Activated CD4-positive, alpha-beta T cell treated with anti-CD3 and anti-CD28 coated beads, Interleukin-2, amount 10 ng/mL, durations not matched to agents 24 days and 14 days (primary cell): ENCODE data around the gene B4GAT1. TPM values are rescaled to one million over a fixed set of nuclear protein-coding genes. Genes with fewer than 3 reads are reported as not detected.
"Not testable (repeated sequence)": the region's sequence is repeated elsewhere in the genome, so short reads cannot be mapped to it uniquely, and the experiment has no call there.

Source experiments
- DNase-seq: peaks from one replicate; pipeline ENCODE4 v3.0.0; 2022
- H3K27ac Mint-ChIP-seq: one replicate; pipeline ENCODE4 v1.8.0; 2022; ENCODE audit warnings: mild to moderate bottlenecking, mixed read lengths
- H3K27me3 Mint-ChIP-seq: one replicate; pipeline ENCODE4 v1.8.0; 2022; ENCODE audit warnings: mixed read lengths
- H3K36me3 Mint-ChIP-seq: one replicate; pipeline ENCODE4 v1.8.0; 2022; ENCODE audit warnings: low read depth, mild to moderate bottlenecking, mixed read lengths
- H3K4me1 Mint-ChIP-seq: one replicate; pipeline ENCODE4 v1.8.0; 2021; ENCODE audit warnings: mixed read lengths
- H3K4me3 Mint-ChIP-seq: one replicate; pipeline ENCODE4 v1.8.0; 2022; ENCODE audit warnings: mild to moderate bottlenecking, moderate library complexity, mixed read lengths
- H3K9me3 Mint-ChIP-seq: one replicate; pipeline ENCODE4 v1.8.0; 2021; ENCODE audit warnings: mixed read lengths
- intact Hi-C: fragments of 100-400 bp; cut with micrococcal nuclease; formaldehyde crosslinking; loops from one replicate; pipeline ENCODE4 v1.15.1; 2023
- total RNA-seq: library from RNA; stranded (reverse); gene quantifications from 2 replicates; pipeline ENCODE4 v1.2.3, GENCODE V29; 2022

B4GAT1 gene
- total RNA-seq, 1 donor from 2014 or later, result 11.1 TPM

GRCh38 chr11:66316849-66317251, 30.6 kb downstream of the B4GAT1 start, which contains the start of gene CD248:
CD248 (minus strand) TSS chr11:66317044; CDS start chr11:66317027, 17 bp downstream.
- Mint-ChIP-seq H3K36me3 (no peaks in the 10 kb centered on the region), H3K27ac (peak within 1 kb of the TSS; percentile 63), H3K27me3 (peaks cover 3% of the 10 kb centered on the region), H3K4me1 (peaks cover 39% of the 10 kb centered on the region), H3K4me3 (peak within 1 kb of the TSS; percentile 41), H3K9me3 (no peaks in the 10 kb centered on the region)
- intact Hi-C loops, result no loop called here
- no peak for DNase-seq

GRCh38 chr11:66315921-66316811, 31.3 kb downstream of the B4GAT1 start:
- no peaks in the 10 kb centered on the region for H3K36me3 Mint-ChIP-seq
- peaks cover 3% of the 10 kb centered on the region for H3K27me3 Mint-ChIP-seq
- peaks cover 40% of the 10 kb centered on the region for H3K4me1 Mint-ChIP-seq
- H3K27ac Mint-ChIP-seq, result no peak overlapping the region
- intact Hi-C loops, result no loop called here
- no peaks in the 10 kb centered on the region for H3K9me3 Mint-ChIP-seq
- no peak for DNase-seq
- no peak overlapping the region for H3K4me3 Mint-ChIP-seq

GRCh38 chr11:66315498-66315885, 31.9 kb downstream of the B4GAT1 start:
- peaks cover 3% of the 10 kb centered on the region for H3K27me3 Mint-ChIP-seq
- H3K4me3 Mint-ChIP-seq, result peak overlapping the region; percentile 14
- H3K27ac Mint-ChIP-seq, result peak overlapping the region; percentile 53
- intact Hi-C loops, result no loop called here
- peaks cover 40% of the 10 kb centered on the region for H3K4me1 Mint-ChIP-seq
- H3K36me3 Mint-ChIP-seq, result no peaks in the 10 kb centered on the region
- no peaks in the 10 kb centered on the region for H3K9me3 Mint-ChIP-seq
- no peak for DNase-seq

- H3K36me3 Mint-ChIP-seq, result no peaks in the 10 kb centered on the region
Observed at GRCh38 chr11:66314561-66315497, 32.6 kb downstream of the B4GAT1 start.

GRCh38 chr11:66314186-66314501, 33.3 kb downstream of the B4GAT1 start:
- peak overlapping the region; percentile 63 for H3K4me3 Mint-ChIP-seq
- no peak for DNase-seq
- peaks cover 36% of the 10 kb centered on the region for H3K4me1 Mint-ChIP-seq
- H3K27ac Mint-ChIP-seq, result peak overlapping the region; percentile 63
- no peaks in the 10 kb centered on the region for H3K36me3 Mint-ChIP-seq
- H3K9me3 Mint-ChIP-seq, result no peaks in the 10 kb centered on the region
- H3K27me3 Mint-ChIP-seq, result peaks cover 3% of the 10 kb centered on the region
- intact Hi-C loops, result no loop called here

More at GRCh38 chr11:66314561-66315497, 32.6 kb downstream of the B4GAT1 start:
- H3K4me1 Mint-ChIP-seq, result peaks cover 39% of the 10 kb centered on the region
- intact Hi-C loops, result no loop called here
- H3K4me3 Mint-ChIP-seq, result peak overlapping the region; percentile 14
- H3K27ac Mint-ChIP-seq, result peak overlapping the region; percentile 53
- no peak for DNase-seq
- no peaks in the 10 kb centered on the region for H3K9me3 Mint-ChIP-seq
- H3K27me3 Mint-ChIP-seq, result peaks cover 3% of the 10 kb centered on the region

GRCh38 chr11:66313321-66314185, 33.9 kb downstream of the B4GAT1 start:
- DNase-seq, result no peak
- peak overlapping the region; percentile 91 for H3K4me3 Mint-ChIP-seq
- H3K27ac Mint-ChIP-seq, result peak overlapping the region; percentile 97
- H3K4me1 Mint-ChIP-seq, result peaks cover 31% of the 10 kb centered on the region
- peaks cover 3% of the 10 kb centered on the region for H3K27me3 Mint-ChIP-seq
- intact Hi-C loops, result no loop called here
- no peaks in the 10 kb centered on the region for H3K9me3 Mint-ChIP-seq
- H3K36me3 Mint-ChIP-seq, result no peaks in the 10 kb centered on the region

- intact Hi-C loops, result loop anchor here (1.0 kb wide), 4 partner anchors 16 to 77 kb away; partner anchors contain the start of genes BRMS1 and YIF1A
- H3K27ac Mint-ChIP-seq, result peak overlapping the region; percentile 97
- H3K4me1 Mint-ChIP-seq, result peaks cover 24% of the 10 kb centered on the region
- peaks cover 3% of the 10 kb centered on the region for H3K27me3 Mint-ChIP-seq
- no peaks in the 10 kb centered on the region for H3K9me3 Mint-ChIP-seq
- DNase-seq, result peak; percentile 99
- peak overlapping the region; percentile 91 for H3K4me3 Mint-ChIP-seq
- no peaks in the 10 kb centered on the region for H3K36me3 Mint-ChIP-seq
Observed at GRCh38 chr11:66312549-66313320, 34.7 kb downstream of the B4GAT1 start.

GRCh38 chr11:66311965-66312548, 35.4 kb downstream of the B4GAT1 start:
- peak overlapping the region; percentile 97 for H3K27ac Mint-ChIP-seq
- no peaks in the 10 kb centered on the region for H3K36me3 Mint-ChIP-seq
- H3K27me3 Mint-ChIP-seq, result peaks cover 7% of the 10 kb centered on the region
- peak; percentile 99 for DNase-seq
- peak overlapping the region; percentile 91 for H3K4me3 Mint-ChIP-seq
- peaks cover 19% of the 10 kb centered on the region for H3K4me1 Mint-ChIP-seq
- H3K9me3 Mint-ChIP-seq, result no peaks in the 10 kb centered on the region
- intact Hi-C loops, result loop anchor here (1.0 kb wide), 4 partner anchors 16 to 77 kb away; partner anchors contain the start of genes BRMS1 and YIF1A

- Mint-ChIP-seq H3K27ac (peak overlapping the region; percentile 97), H3K27me3 (peaks cover 8% of the 10 kb centered on the region), H3K36me3 (no peaks in the 10 kb centered on the region), H3K4me3 (peak overlapping the region; percentile 91), H3K4me1 (peaks cover 19% of the 10 kb centered on the region), H3K9me3 (no peaks in the 10 kb centered on the region)
- no peak for DNase-seq
- intact Hi-C loops, result no loop called here
Observed at GRCh38 chr11:66311470-66311964, 35.9 kb downstream of the B4GAT1 start.

GRCh38 chr11:66310803-66311440, 36.5 kb downstream of the B4GAT1 start:
- H3K4me3 Mint-ChIP-seq, intact Hi-C loops, H3K36me3 Mint-ChIP-seq: not testable (repeated sequence)

GRCh38 chr11:66310324-66310723, 37.1 kb downstream of the B4GAT1 start:
- Mint-ChIP-seq H3K9me3 (no peaks in the 10 kb centered on the region), H3K36me3 (no peaks in the 10 kb centered on the region), H3K27me3 (peaks cover 6% of the 10 kb centered on the region), H3K27ac (no peak overlapping the region), H3K4me1 (peaks cover 17% of the 10 kb centered on the region), H3K4me3 (no peak overlapping the region)
- no peak for DNase-seq
- intact Hi-C loops, result no loop called here

More at GRCh38 chr11:66310803-66311440, 36.5 kb downstream of the B4GAT1 start:
- H3K4me1 Mint-ChIP-seq, result peaks cover 19% of the 10 kb centered on the region
- H3K27ac Mint-ChIP-seq, H3K9me3 Mint-ChIP-seq, DNase-seq, H3K27me3 Mint-ChIP-seq: not testable (repeated sequence)

- Mint-ChIP-seq H3K4me1 (peaks cover 14% of the 10 kb centered on the region), H3K36me3 (no peaks in the 10 kb centered on the region), H3K9me3 (no peaks in the 10 kb centered on the region), H3K27ac (no peak overlapping the region), H3K27me3 (peaks cover 5% of the 10 kb centered on the region), H3K4me3 (no peak overlapping the region)
- intact Hi-C loops, result no loop called here
- DNase-seq, result no peak
Observed at GRCh38 chr11:66309475-66309874, 38.0 kb downstream of the B4GAT1 start.
